ENCODE results near the gene KCNK6. TPM values are rescaled to one million over a fixed set of nuclear protein-coding genes. Genes with fewer than 3 reads are reported as not detected.

The KCNK6 gene
- total and polyA plus RNA-seq, 2 donors (not counting 1 experiment from before 2014, with no cell fraction given), result 3.4 to 3.7 TPM

- Mint-ChIP-seq H3K4me3 (no peak overlapping the region), H3K27me3 (no peaks in the 10 kb centered on the region), H3K9me3 (ENCODE audit: insufficient read depth) (no peaks in the 10 kb centered on the region), H3K4me1 (peaks cover 10% of the 10 kb centered on the region), H3K27ac (no peak overlapping the region)
- H3K4me3 ChIP-seq (ENCODE audit: control extremely low read depth in 1 of 5, extremely low read depth in 1 of 5, insufficient read depth in 1 of 5, low read depth in 2 of 5, low read length in 4 of 5), result no peak overlapping the region
- H4K20me1 ChIP-seq (ENCODE audit: control insufficient read depth, insufficient read depth, low read length, poor library complexity, severe bottlenecking), result no peaks in the 10 kb centered on the region
- no peak for DNase-seq
- no peak overlapping the region for H2AFZ ChIP-seq (ENCODE audit: insufficient read depth, low read depth, low read length, poor library complexity, severe bottlenecking)
- WGBS (ENCODE audit: insufficient coverage), result 100% methylated on average over 4 of the region's 9 CpGs
- H3K9me3 ChIP-seq (ENCODE audit: control extremely low read depth in 1 of 3, control insufficient read depth in 2 of 3, insufficient read depth in 1 of 3, low read length in 2 of 3), result no peaks in the 10 kb centered on the region
- no peaks in the 10 kb centered on the region for H3K79me2 ChIP-seq (ENCODE audit: control insufficient read depth, insufficient read depth, low read length)
- ChIA-PET CTCF (interaction anchor here (1.7 to 4.7 kb wide), 3 partner anchors 89 to 106 kb away, joined by 4 to 55 read pairs (median 14); no protein-coding TSS in a partner anchor), POLR2A (interaction anchor here (0.7 kb wide), 1 partner anchor 431 kb away, joined by 4 read pairs; no protein-coding TSS in a partner anchor)
- H3K4me2 ChIP-seq (replicated peaks; ENCODE audit: low read depth, low read length, poor library complexity, severe bottlenecking), result no peak overlapping the region
- no peaks in the 10 kb centered on the region for H3K27me3 ChIP-seq (replicated peaks in 1 of 4; ENCODE audit: control extremely low read depth in 1 of 4, control insufficient read depth in 3 of 4, insufficient read depth in 4 of 4, low read length in 3 of 4)
- H3K27ac ChIP-seq (ENCODE audit: low read length in 2 of 2), result no peak overlapping the region
- no peak for TF ChIP-seq CTCF (IDR thresholded peaks at IDR 0.05)
- no peak for TF ChIP-seq EZH2 (IDR thresholded peaks at IDR 0.05; ENCODE audit: borderline replicate concordance, insufficient read depth, low read depth, low read length, poor library complexity, severe bottlenecking)
- ATAC-seq (ENCODE audit: low read depth), result no peak
- peaks cover 5 to 11% of the 10 kb centered on the region in 2 donors for H3K4me1 ChIP-seq (ENCODE audit: control insufficient read depth in 2 of 2, insufficient read depth in 2 of 2, low read length in 2 of 2)
- intact Hi-C loops (cut with micrococcal nuclease), result loop anchor here (10.0 kb wide), 2 partner anchors 608 to 1118 kb away; partner anchors contain the start of genes ZNF383 and ZNF585B
- no peaks in the 10 kb centered on the region for H3K36me3 ChIP-seq (replicated peaks in 1 of 2; ENCODE audit: control extremely low read depth in 1 of 2, control insufficient read depth in 1 of 2, extremely low read depth in 1 of 2, insufficient read depth in 2 of 2, low read length in 1 of 2)
- H3K9ac ChIP-seq (ENCODE audit: low read length), result no peak overlapping the region
Observed at GRCh38 chr19:38333245-38333644, 13.6 kb downstream of the KCNK6 start.

GRCh38 chr19:38335949-38336637 is 16.4 kb downstream of the KCNK6 start:
- ChIA-PET POLR2A (interaction anchor here (0.5 to 1.3 kb wide), 7 partner anchors 38 to 1258 kb away, joined by 3 to 14 read pairs (median 3); partner anchors contain the start of genes PSMD8, SIPA1L3, WDR87 and ZNF420), CTCF (interaction anchor here (0.5 to 4.7 kb wide), 14 partner anchors 38 to 595 kb away, joined by 3 to 55 read pairs (median 6); partner anchors contain the start of genes EIF3K, GGN, PPP1R14A and PSMD8)
- peak overlapping the region; percentile 78 for H3K9ac ChIP-seq (ENCODE audit: low read length)
- peak overlapping the region; percentile 52 to 85 (median 80) for H3K4me3 ChIP-seq (ENCODE audit: control extremely low read depth in 1 of 5, extremely low read depth in 1 of 5, insufficient read depth in 1 of 5, low read depth in 2 of 5, low read length in 4 of 5)
- no peaks in the 10 kb centered on the region for H4K20me1 ChIP-seq (ENCODE audit: control insufficient read depth, insufficient read depth, low read length, poor library complexity, severe bottlenecking)
- intact Hi-C loops (cut with micrococcal nuclease), result loop anchor here (1.0 to 10.0 kb wide), 16 partner anchors 20 to 1259 kb away; partner anchors contain the start of genes FAM98C, GGN, PSMD8 and SIPA1L3
- H2AFZ ChIP-seq (ENCODE audit: insufficient read depth, low read depth, low read length, poor library complexity, severe bottlenecking), result peak overlapping the region; percentile 87
- Mint-ChIP-seq H3K27me3 (no peaks in the 10 kb centered on the region), H3K27ac (peak overlapping the region; percentile 97), H3K4me3 (peak overlapping the region; percentile 97), H3K4me1 (peaks cover 13% of the 10 kb centered on the region), H3K9me3 (ENCODE audit: insufficient read depth) (no peaks in the 10 kb centered on the region)
- H3K4me1 ChIP-seq (ENCODE audit: control insufficient read depth in 2 of 2, insufficient read depth in 2 of 2, low read length in 2 of 2), result peaks cover 5 to 11% of the 10 kb centered on the region in 2 donors
- no peaks in the 10 kb centered on the region for H3K9me3 ChIP-seq (ENCODE audit: control extremely low read depth in 1 of 3, control insufficient read depth in 2 of 3, insufficient read depth in 1 of 3, low read length in 2 of 3)
- DNase-seq (peak; percentile 96), ATAC-seq (ENCODE audit: low read depth) (peak; percentile 64)
- H3K36me3 ChIP-seq (replicated peaks in 1 of 2; ENCODE audit: control extremely low read depth in 1 of 2, control insufficient read depth in 1 of 2, extremely low read depth in 1 of 2, insufficient read depth in 2 of 2, low read length in 1 of 2), result no peaks in the 10 kb centered on the region
- peak overlapping the region; percentile 89 to 95 for H3K27ac ChIP-seq (ENCODE audit: low read length in 2 of 2)
- H3K27me3 ChIP-seq (replicated peaks in 1 of 4; ENCODE audit: control extremely low read depth in 1 of 4, control insufficient read depth in 3 of 4, insufficient read depth in 4 of 4, low read length in 3 of 4), result no peaks in the 10 kb centered on the region
- under 1% methylated on average over 48 of the region's 52 CpGs for WGBS (ENCODE audit: insufficient coverage)
- peak overlapping the region; percentile 89 for H3K4me2 ChIP-seq (replicated peaks; ENCODE audit: low read depth, low read length, poor library complexity, severe bottlenecking)
- peaks cover 6% of the 10 kb centered on the region for H3K79me2 ChIP-seq (ENCODE audit: control insufficient read depth, insufficient read depth, low read length)
- TF ChIP-seq EZH2 (IDR thresholded peaks at IDR 0.05; ENCODE audit: borderline replicate concordance, insufficient read depth, low read depth, low read length, poor library complexity, severe bottlenecking), result no peak
- TF ChIP-seq CTCF (IDR thresholded peaks at IDR 0.05), result no peak
